Measurements from ENCODE around the gene MICALL1. TPM values are rescaled to one million over a fixed set of nuclear protein-coding genes. Genes with fewer than 3 reads are reported as not detected.

Gene MICALL1
- total and polyA plus RNA-seq, 9 of the 15 experiments (the other 6 are each of a cell fraction or from before 2014, with no cell fraction given), result 0.32 to 21.5 (median 6.1) TPM

DNA sequence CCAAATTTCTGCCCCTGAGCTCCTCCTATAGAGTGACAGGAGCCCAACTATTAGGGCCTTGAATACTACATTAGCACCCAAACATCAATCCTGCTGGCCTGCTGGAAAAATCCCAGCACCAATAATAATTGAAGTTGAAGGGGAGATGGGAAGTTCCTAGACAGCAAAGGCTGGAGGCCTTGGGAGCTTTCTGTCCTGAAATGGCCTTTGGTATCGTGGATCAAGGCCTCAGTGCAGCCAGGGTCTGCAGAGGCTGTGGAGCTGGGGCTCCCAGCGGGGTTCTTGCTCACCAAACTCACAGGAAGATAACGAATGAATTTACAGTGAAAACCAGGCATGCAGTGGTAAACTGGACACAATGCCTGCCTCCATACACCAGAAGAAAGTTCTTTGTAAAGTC lies 9.2 kb upstream of the MICALL1 start (continued):
- TF ChIP-seq, protein P1, sequence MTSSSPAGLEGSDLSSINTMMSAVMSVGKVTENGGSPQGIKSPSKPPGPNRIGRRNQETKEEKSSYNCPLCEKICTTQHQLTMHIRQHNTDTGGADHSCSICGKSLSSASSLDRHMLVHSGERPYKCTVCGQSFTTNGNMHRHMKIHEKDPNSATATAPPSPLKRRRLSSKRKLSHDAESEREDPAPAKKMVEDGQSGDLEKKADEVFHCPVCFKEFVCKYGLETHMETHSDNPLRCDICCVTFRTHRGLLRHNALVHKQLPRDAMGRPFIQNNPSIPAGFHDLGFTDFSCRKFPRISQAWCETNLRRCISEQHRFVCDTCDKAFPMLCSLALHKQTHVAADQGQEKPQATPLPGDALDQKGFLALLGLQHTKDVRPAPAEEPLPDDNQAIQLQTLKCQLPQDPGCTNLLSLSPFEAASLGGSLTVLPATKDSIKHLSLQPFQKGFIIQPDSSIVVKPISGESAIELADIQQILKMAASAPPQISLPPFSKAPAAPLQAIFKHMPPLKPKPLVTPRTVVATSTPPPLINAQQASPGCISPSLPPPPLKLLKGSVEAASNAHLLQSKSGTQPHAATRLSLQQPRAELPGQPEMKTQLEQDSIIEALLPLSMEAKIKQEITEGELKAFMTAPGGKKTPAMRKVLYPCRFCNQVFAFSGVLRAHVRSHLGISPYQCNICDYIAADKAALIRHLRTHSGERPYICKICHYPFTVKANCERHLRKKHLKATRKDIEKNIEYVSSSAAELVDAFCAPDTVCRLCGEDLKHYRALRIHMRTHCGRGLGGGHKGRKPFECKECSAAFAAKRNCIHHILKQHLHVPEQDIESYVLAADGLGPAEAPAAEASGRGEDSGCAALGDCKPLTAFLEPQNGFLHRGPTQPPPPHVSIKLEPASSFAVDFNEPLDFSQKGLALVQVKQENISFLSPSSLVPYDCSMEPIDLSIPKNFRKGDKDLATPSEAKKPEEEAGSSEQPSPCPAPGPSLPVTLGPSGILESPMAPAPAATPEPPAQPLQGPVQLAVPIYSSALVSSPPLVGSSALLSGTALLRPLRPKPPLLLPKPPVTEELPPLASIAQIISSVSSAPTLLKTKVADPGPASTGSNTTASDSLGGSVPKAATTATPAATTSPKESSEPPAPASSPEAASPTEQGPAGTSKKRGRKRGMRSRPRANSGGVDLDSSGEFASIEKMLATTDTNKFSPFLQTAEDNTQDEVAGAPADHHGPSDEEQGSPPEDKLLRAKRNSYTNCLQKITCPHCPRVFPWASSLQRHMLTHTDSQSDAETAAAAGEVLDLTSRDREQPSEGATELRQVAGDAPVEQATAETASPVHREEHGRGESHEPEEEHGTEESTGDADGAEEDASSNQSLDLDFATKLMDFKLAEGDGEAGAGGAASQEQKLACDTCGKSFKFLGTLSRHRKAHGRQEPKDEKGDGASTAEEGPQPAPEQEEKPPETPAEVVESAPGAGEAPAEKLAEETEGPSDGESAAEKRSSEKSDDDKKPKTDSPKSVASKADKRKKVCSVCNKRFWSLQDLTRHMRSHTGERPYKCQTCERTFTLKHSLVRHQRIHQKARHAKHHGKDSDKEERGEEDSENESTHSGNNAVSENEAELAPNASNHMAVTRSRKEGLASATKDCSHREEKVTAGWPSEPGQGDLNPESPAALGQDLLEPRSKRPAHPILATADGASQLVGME (CRISPR knock-in tag; IDR thresholded peaks at IDR 0.05), result no peak
- TF ChIP-seq ZNF311 (CRISPR knock-in tag; IDR thresholded peaks at IDR 0.05), result no peak
- TF ChIP-seq, protein P2, sequence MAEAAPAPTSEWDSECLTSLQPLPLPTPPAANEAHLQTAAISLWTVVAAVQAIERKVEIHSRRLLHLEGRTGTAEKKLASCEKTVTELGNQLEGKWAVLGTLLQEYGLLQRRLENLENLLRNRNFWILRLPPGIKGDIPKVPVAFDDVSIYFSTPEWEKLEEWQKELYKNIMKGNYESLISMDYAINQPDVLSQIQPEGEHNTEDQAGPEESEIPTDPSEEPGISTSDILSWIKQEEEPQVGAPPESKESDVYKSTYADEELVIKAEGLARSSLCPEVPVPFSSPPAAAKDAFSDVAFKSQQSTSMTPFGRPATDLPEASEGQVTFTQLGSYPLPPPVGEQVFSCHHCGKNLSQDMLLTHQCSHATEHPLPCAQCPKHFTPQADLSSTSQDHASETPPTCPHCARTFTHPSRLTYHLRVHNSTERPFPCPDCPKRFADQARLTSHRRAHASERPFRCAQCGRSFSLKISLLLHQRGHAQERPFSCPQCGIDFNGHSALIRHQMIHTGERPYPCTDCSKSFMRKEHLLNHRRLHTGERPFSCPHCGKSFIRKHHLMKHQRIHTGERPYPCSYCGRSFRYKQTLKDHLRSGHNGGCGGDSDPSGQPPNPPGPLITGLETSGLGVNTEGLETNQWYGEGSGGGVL (CRISPR knock-in tag; IDR thresholded peaks at IDR 0.05), result no peak
- no peak for TF ChIP-seq BRCA1 (IDR thresholded peaks at IDR 0.05)
- no peak for TF ChIP-seq BRCA1 (CRISPR knock-in tag; IDR thresholded peaks at IDR 0.05)
- TF ChIP-seq, protein P3, sequence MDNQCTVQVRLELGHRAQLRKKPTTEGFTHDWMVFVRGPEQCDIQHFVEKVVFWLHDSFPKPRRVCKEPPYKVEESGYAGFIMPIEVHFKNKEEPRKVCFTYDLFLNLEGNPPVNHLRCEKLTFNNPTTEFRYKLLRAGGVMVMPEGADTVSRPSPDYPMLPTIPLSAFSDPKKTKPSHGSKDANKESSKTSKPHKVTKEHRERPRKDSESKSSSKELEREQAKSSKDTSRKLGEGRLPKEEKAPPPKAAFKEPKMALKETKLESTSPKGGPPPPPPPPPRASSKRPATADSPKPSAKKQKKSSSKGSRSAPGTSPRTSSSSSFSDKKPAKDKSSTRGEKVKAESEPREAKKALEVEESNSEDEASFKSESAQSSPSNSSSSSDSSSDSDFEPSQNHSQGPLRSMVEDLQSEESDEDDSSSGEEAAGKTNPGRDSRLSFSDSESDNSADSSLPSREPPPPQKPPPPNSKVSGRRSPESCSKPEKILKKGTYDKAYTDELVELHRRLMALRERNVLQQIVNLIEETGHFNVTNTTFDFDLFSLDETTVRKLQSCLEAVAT (IDR thresholded peaks at IDR 0.05), result no peak
- TF ChIP-seq, protein P4, sequence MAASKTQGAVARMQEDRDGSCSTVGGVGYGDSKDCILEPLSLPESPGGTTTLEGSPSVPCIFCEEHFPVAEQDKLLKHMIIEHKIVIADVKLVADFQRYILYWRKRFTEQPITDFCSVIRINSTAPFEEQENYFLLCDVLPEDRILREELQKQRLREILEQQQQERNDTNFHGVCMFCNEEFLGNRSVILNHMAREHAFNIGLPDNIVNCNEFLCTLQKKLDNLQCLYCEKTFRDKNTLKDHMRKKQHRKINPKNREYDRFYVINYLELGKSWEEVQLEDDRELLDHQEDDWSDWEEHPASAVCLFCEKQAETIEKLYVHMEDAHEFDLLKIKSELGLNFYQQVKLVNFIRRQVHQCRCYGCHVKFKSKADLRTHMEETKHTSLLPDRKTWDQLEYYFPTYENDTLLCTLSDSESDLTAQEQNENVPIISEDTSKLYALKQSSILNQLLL (CRISPR knock-in tag; IDR thresholded peaks at IDR 0.05; ENCODE audit: borderline replicate concordance), result no peak
- no peak for TF ChIP-seq ZNF184 (CRISPR knock-in tag; IDR thresholded peaks at IDR 0.05)
- no peak for TF ChIP-seq PHTF2 (CRISPR knock-in tag; IDR thresholded peaks at IDR 0.05)
- TF ChIP-seq TAF15 (IDR thresholded peaks at IDR 0.05; ENCODE audit: low read depth, low read length), result no peak
- TF ChIP-seq, protein P5, sequence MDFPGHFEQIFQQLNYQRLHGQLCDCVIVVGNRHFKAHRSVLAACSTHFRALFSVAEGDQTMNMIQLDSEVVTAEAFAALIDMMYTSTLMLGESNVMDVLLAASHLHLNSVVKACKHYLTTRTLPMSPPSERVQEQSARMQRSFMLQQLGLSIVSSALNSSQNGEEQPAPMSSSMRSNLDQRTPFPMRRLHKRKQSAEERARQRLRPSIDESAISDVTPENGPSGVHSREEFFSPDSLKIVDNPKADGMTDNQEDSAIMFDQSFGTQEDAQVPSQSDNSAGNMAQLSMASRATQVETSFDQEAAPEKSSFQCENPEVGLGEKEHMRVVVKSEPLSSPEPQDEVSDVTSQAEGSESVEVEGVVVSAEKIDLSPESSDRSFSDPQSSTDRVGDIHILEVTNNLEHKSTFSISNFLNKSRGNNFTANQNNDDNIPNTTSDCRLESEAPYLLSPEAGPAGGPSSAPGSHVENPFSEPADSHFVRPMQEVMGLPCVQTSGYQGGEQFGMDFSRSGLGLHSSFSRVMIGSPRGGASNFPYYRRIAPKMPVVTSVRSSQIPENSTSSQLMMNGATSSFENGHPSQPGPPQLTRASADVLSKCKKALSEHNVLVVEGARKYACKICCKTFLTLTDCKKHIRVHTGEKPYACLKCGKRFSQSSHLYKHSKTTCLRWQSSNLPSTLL (IDR thresholded peaks at IDR 0.05), result no peak
- TF ChIP-seq ZNF324 (CRISPR knock-in tag; IDR thresholded peaks at IDR 0.05), result no peak
- no peak for TF ChIP-seq ZFP1 (CRISPR knock-in tag; IDR thresholded peaks at IDR 0.05)

Data from K562 (cell line).